Liver (tissue), 3 donors: ENCODE results near the gene ATP2B2.

Experiments used
- GABPA ChIP-seq, 2 donors: IDR thresholded peaks in 1 of 2; conservative IDR thresholded peaks in 1 of 2; 2 replicates each; pipeline ENCODE4 v1.6.1; 2016; ENCODE audit warnings: antibody characterized with exemption in 2 of 2, mild to moderate bottlenecking in 1 of 2, moderate library complexity in 1 of 2
- TF ChIP-seq, protein P1 (sequence below): fragments of 150-350 bp; IDR thresholded peaks from 2 replicates; pipeline ENCODE4 v1.5.1; 2017; ENCODE audit warnings: improper control_type of control experiment, low read depth, low read length; ENCODE audit not compliant: missing input control
- donor health status: healthy.
- donor health status: healthy.

DNA sequence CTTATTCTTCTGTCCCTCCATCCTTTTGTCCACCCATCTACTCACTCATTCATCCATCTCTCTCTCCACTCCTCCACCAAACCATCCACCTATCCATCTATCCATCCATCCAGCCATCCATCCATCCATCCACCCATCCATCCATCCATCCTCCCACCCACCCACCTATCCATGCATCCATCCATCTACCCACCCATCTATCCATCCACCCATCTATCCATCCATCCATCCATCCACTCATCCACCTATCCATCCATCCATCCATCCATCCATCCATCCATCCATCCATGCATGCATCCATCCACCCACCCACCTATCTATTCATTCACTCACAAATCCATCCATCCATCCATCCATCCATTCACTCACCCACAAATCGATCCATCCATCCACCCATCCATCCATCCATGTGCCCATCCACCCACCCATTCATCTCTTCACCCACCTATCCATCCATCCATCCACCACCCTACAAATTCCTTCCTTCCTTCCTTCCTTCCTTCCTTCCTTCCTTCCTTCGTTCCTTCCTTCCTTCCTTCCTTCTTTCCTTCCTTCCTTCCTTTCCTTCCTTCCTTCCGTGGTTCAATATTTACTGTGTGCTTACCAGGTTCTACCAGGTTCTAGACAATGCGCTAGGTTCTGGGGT lies 17.3 kb downstream of the ATP2B2 start:
- no peak for TF ChIP-seq GABPA (IDR thresholded peaks at IDR 0.05 in 1 of 2, conservative IDR thresholded peaks at IDR 0.05 in 1 of 2)
- TF ChIP-seq, protein P1, sequence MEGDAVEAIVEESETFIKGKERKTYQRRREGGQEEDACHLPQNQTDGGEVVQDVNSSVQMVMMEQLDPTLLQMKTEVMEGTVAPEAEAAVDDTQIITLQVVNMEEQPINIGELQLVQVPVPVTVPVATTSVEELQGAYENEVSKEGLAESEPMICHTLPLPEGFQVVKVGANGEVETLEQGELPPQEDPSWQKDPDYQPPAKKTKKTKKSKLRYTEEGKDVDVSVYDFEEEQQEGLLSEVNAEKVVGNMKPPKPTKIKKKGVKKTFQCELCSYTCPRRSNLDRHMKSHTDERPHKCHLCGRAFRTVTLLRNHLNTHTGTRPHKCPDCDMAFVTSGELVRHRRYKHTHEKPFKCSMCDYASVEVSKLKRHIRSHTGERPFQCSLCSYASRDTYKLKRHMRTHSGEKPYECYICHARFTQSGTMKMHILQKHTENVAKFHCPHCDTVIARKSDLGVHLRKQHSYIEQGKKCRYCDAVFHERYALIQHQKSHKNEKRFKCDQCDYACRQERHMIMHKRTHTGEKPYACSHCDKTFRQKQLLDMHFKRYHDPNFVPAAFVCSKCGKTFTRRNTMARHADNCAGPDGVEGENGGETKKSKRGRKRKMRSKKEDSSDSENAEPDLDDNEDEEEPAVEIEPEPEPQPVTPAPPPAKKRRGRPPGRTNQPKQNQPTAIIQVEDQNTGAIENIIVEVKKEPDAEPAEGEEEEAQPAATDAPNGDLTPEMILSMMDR, result no peak
